Measurements from ENCODE around the gene APOC4. TPM values are rescaled to one million over a fixed set of nuclear protein-coding genes. Genes with fewer than 3 reads are reported as not detected.

Gene APOC4
- polyA plus RNA-seq, 1 of the 3 experiments (the other 2 are of a cell fraction): not detected

DNA sequence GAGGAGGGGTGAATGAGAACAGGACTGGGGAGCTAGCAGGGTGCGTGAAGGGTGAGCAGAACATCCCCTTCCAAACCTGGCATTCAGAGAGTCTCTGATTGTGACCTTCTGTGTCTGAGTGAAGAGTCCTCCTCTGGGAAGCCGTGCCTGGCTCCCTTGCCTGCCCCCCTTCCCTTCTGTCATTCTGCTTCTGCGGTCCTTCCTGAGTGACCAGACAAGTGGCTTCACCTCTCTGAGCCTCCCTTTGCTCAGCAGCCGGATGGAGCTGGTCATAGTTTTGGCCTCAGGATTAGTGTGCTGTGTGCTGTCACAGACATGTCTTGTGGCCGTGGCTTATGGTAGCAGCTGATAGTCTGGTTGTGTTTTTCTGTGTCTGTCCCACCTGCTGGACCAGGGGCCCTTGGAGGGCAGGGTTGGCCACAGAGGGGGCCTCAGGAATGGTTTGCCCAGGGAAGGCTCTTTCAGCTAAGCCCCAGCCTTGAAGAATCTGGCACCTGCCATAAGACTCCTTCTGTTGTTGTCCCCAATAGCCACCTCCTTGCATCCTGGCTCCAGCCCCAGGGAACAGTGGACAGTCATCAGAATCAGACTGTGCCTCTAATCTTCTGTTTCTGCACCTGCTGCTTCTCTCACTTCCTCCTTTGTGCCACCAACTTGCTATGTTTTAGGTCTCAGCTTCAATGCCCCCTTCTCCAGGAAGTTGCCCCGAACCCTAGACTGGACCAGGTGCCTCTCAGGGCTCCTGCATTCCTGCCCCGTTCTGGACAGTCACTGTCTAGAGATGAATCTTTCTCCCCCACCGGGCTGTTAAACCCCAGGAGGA lies 19.1 kb downstream of the APOC4 start:
- Histone ChIP-seq H3K27me3 (ENCODE audit: insufficient read depth) (no peaks in the 10 kb centered on the region), H3K9me2 (no peaks in the 10 kb centered on the region), H3K79me2 (ENCODE audit: insufficient read depth) (peaks cover 67% of the 10 kb centered on the region), H3K36me3 (replicated peaks in 1 of 2; ENCODE audit: control insufficient read depth in 1 of 2, insufficient read depth in 2 of 2, low read length in 1 of 2) (peaks cover 11 to 18% of the 10 kb centered on the region in 2 experiments), H3K27ac (ENCODE audit: low read depth in 2 of 2, low read length in 1 of 2) (no peak overlapping the region), H3K4me2 (no peak overlapping the region), H2AFZ (ENCODE audit: low read depth) (no peak overlapping the region), H3K4me3 (ENCODE audit: low read depth in 2 of 2, low read length in 1 of 2) (no peak overlapping the region), H3K9ac (no peak overlapping the region), H3K4me1 (ENCODE audit: control insufficient read depth in 1 of 2, insufficient read depth in 2 of 2, low read depth in 1 of 2, low read length in 1 of 2) (peaks cover 0 to 15% of the 10 kb centered on the region in 2 experiments; a peak in 2 of 4 replicates), H4K20me1 (ENCODE audit: insufficient read depth) (peaks cover 55% of the 10 kb centered on the region), H3K9me3 (no peaks in the 10 kb centered on the region), H3F3A (replicated peaks; ENCODE audit: insufficient read depth) (no peaks in the 10 kb centered on the region)
- ChIA-PET CTCF (interaction anchor here (1.1 to 1.8 kb wide), 4 partner anchors 10 to 226 kb away, joined by 3 to 4 read pairs (median 4); no protein-coding TSS in a partner anchor), POLR2A (no interaction called here)
- TF ChIP-seq, protein P1, sequence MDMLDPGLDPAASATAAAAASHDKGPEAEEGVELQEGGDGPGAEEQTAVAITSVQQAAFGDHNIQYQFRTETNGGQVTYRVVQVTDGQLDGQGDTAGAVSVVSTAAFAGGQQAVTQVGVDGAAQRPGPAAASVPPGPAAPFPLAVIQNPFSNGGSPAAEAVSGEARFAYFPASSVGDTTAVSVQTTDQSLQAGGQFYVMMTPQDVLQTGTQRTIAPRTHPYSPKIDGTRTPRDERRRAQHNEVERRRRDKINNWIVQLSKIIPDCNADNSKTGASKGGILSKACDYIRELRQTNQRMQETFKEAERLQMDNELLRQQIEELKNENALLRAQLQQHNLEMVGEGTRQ (IDR thresholded peaks at IDR 0.05; ENCODE audit: borderline replicate concordance, low read depth, low read length): no peak
- TF ChIP-seq RCOR1 (IDR thresholded peaks at IDR 0.05; ENCODE audit: low read length): no peak
- TF ChIP-seq, protein P2, sequence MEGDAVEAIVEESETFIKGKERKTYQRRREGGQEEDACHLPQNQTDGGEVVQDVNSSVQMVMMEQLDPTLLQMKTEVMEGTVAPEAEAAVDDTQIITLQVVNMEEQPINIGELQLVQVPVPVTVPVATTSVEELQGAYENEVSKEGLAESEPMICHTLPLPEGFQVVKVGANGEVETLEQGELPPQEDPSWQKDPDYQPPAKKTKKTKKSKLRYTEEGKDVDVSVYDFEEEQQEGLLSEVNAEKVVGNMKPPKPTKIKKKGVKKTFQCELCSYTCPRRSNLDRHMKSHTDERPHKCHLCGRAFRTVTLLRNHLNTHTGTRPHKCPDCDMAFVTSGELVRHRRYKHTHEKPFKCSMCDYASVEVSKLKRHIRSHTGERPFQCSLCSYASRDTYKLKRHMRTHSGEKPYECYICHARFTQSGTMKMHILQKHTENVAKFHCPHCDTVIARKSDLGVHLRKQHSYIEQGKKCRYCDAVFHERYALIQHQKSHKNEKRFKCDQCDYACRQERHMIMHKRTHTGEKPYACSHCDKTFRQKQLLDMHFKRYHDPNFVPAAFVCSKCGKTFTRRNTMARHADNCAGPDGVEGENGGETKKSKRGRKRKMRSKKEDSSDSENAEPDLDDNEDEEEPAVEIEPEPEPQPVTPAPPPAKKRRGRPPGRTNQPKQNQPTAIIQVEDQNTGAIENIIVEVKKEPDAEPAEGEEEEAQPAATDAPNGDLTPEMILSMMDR (IDR thresholded peaks at IDR 0.05): no peak
- no peak for TF ChIP-seq GATA2 (CRISPR knock-in tag; IDR thresholded peaks at IDR 0.05)
- no peak for TF ChIP-seq NRF1 (IDR thresholded peaks at IDR 0.05; ENCODE audit: low read depth, low read length)
- no peak for TF ChIP-seq TEAD4 (IDR thresholded peaks at IDR 0.05; ENCODE audit: borderline replicate concordance, insufficient read depth)
- no peak for TF ChIP-seq YY1 (IDR thresholded peaks at IDR 0.05; ENCODE audit: low read depth)
- no peak for TF ChIP-seq RFX5 (IDR thresholded peaks at IDR 0.05; ENCODE audit: low read length)
- no peak for TF ChIP-seq SMC3 (IDR thresholded peaks at IDR 0.05; ENCODE audit: low read depth, low read length)
- TF ChIP-seq FOXM1 (IDR thresholded peaks at IDR 0.05; ENCODE audit: low read depth): no peak
- TF ChIP-seq, protein P3, sequence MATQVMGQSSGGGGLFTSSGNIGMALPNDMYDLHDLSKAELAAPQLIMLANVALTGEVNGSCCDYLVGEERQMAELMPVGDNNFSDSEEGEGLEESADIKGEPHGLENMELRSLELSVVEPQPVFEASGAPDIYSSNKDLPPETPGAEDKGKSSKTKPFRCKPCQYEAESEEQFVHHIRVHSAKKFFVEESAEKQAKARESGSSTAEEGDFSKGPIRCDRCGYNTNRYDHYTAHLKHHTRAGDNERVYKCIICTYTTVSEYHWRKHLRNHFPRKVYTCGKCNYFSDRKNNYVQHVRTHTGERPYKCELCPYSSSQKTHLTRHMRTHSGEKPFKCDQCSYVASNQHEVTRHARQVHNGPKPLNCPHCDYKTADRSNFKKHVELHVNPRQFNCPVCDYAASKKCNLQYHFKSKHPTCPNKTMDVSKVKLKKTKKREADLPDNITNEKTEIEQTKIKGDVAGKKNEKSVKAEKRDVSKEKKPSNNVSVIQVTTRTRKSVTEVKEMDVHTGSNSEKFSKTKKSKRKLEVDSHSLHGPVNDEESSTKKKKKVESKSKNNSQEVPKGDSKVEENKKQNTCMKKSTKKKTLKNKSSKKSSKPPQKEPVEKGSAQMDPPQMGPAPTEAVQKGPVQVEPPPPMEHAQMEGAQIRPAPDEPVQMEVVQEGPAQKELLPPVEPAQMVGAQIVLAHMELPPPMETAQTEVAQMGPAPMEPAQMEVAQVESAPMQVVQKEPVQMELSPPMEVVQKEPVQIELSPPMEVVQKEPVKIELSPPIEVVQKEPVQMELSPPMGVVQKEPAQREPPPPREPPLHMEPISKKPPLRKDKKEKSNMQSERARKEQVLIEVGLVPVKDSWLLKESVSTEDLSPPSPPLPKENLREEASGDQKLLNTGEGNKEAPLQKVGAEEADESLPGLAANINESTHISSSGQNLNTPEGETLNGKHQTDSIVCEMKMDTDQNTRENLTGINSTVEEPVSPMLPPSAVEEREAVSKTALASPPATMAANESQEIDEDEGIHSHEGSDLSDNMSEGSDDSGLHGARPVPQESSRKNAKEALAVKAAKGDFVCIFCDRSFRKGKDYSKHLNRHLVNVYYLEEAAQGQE (IDR thresholded peaks at IDR 0.05; ENCODE audit: low read depth, low read length): no peak
- no peak for TF ChIP-seq RAD21 (IDR thresholded peaks at IDR 0.05; ENCODE audit: low read length)
- no peak for TF ChIP-seq MEF2A (IDR thresholded peaks at IDR 0.05; ENCODE audit: borderline replicate concordance, low read depth)
- no peak for TF ChIP-seq NFIC (IDR thresholded peaks at IDR 0.05; ENCODE audit: borderline replicate concordance)
- TF ChIP-seq, protein P4, sequence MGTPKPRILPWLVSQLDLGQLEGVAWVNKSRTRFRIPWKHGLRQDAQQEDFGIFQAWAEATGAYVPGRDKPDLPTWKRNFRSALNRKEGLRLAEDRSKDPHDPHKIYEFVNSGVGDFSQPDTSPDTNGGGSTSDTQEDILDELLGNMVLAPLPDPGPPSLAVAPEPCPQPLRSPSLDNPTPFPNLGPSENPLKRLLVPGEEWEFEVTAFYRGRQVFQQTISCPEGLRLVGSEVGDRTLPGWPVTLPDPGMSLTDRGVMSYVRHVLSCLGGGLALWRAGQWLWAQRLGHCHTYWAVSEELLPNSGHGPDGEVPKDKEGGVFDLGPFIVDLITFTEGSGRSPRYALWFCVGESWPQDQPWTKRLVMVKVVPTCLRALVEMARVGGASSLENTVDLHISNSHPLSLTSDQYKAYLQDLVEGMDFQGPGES (IDR thresholded peaks at IDR 0.05; ENCODE audit: low read depth, low read length): no peak
- TF ChIP-seq CHD2 (IDR thresholded peaks at IDR 0.05; ENCODE audit: low read length, partially characterized antibody): no peak
- no peak for TF ChIP-seq TCF12 (IDR thresholded peaks at IDR 0.05)
- TF ChIP-seq ELF1 (IDR thresholded peaks at IDR 0.05): no peak
- TF ChIP-seq EZH2phosphoT487 (IDR thresholded peaks at IDR 0.05; ENCODE audit: borderline replicate concordance, low read depth): no peak
- no peak for DNase-seq
- 83% methylated on average over 8 of the region's 8 CpGs for WGBS (ENCODE audit: low lambda C conversion rate)

Data from SK-N-SH (cell line).